ENCODE results near the gene MAP3K5.

- no peak for TF ChIP-seq CTCF (IDR thresholded peaks at IDR 0.05)
- no peak for TF ChIP-seq POLR2AphosphoS5 (IDR thresholded peaks at IDR 0.05)
- no peak for TF ChIP-seq POLR2A (IDR thresholded peaks at IDR 0.05)
These were observed 17.2 kb downstream of the MAP3K5 start for GRCh38 chr6:136775081-136775480.

Measured in gastroesophageal sphincter (tissue), 3 donors.